Fibroblast of skin of back (primary cell): ENCODE measurements around the gene FBXW11.
"Not testable (repeated sequence)": the region's sequence is repeated elsewhere in the genome, so short reads cannot be mapped to it uniquely, and the experiment has no call there.

Experiments used
- DNase-seq: peaks from one replicate; pipeline ENCODE4 v3.0.0-alpha.2; 2013

Gene FBXW11

GRCh38 chr5:171980792-171981191 is 25.6 kb downstream of the FBXW11 start:
- DNase-seq: no peak

- no peak for DNase-seq
These were observed 26.8 kb downstream of the FBXW11 start for GRCh38 chr5:171979606-171980005.

- DNase-seq: no peak
These were observed 27.9 kb downstream of the FBXW11 start for GRCh38 chr5:171978519-171978918.

- no peak for DNase-seq
These were observed 28.4 kb downstream of the FBXW11 start for GRCh38 chr5:171978016-171978415.

GRCh38 chr5:171977244-171977950 is 29.0 kb downstream of the FBXW11 start:
- not testable (repeated sequence) for DNase-seq

- DNase-seq: no peak
These were observed 30.4 kb downstream of the FBXW11 start for GRCh38 chr5:171975877-171976667.

- DNase-seq: peak; percentile 79
These were observed 31.1 kb downstream of the FBXW11 start for GRCh38 chr5:171975262-171975876.

- no peak for DNase-seq
These were observed 35.6 kb downstream of the FBXW11 start for GRCh38 chr5:171970826-171971225.

GRCh38 chr5:171969288-171969880 is 37.1 kb downstream of the FBXW11 start:
- peak; percentile 56 for DNase-seq

GRCh38 chr5:171968531-171968930 is 37.9 kb downstream of the FBXW11 start:
- DNase-seq: no peak

- no peak for DNase-seq
These were observed 39.5 kb downstream of the FBXW11 start for GRCh38 chr5:171966964-171967363.

- peak; percentile 16 for DNase-seq
These were observed 40.2 kb downstream of the FBXW11 start for GRCh38 chr5:171966270-171966669.

- peak; percentile 13 for DNase-seq
These were observed 40.7 kb downstream of the FBXW11 start for GRCh38 chr5:171965745-171966144.

GRCh38 chr5:171963416-171963815 is 43.0 kb downstream of the FBXW11 start:
- DNase-seq: no peak

- DNase-seq: no peak
These were observed 45.3 kb downstream of the FBXW11 start for GRCh38 chr5:171961117-171961516.

GRCh38 chr5:171957591-171958251 is 48.7 kb downstream of the FBXW11 start:
- no peak for DNase-seq

GRCh38 chr5:171956887-171957495 is 49.4 kb downstream of the FBXW11 start:
- no peak for DNase-seq

GRCh38 chr5:171956314-171956713 is 50.1 kb downstream of the FBXW11 start:
- DNase-seq: no peak

GRCh38 chr5:171955761-171956160 is 50.7 kb downstream of the FBXW11 start:
- no peak for DNase-seq

GRCh38 chr5:171954721-171955120 is 51.7 kb downstream of the FBXW11 start:
- peak; percentile 49 for DNase-seq

GRCh38 chr5:171953860-171954701 is 52.4 kb downstream of the FBXW11 start:
- peak; percentile 81 for DNase-seq
